IPS-15b (cell line): ENCODE results near the gene NDUFS6.
"Not testable (repeated sequence)": the region's sequence is repeated elsewhere in the genome, so short reads cannot be mapped to it uniquely, and the experiment has no call there.

Experiments
- H3K27me3 ChIP-seq: one replicate; pipeline ENCODE4 v1.6.1; 2013; ENCODE audit warnings: low read length; ENCODE audit not compliant: control insufficient read depth, insufficient read depth
- H3K36me3 ChIP-seq: one replicate; pipeline ENCODE4 v1.6.1; 2013; ENCODE audit warnings: low read length; ENCODE audit not compliant: control insufficient read depth, insufficient read depth
- H3K4me1 ChIP-seq: one replicate; pipeline ENCODE4 v1.6.1; 2013; ENCODE audit warnings: mild to moderate bottlenecking, low read length; ENCODE audit not compliant: control insufficient read depth, insufficient read depth
- H3K4me3 ChIP-seq: one replicate; pipeline ENCODE4 v1.5.1; 2013; ENCODE audit warnings: low read depth, low read length
- H3K9ac ChIP-seq: one replicate; pipeline ENCODE4 v1.6.1; 2013; ENCODE audit warnings: low read depth, mild to moderate bottlenecking, low read length
- H3K9me3 ChIP-seq: one replicate; pipeline ENCODE4 v1.6.1; 2013; ENCODE audit warnings: mild to moderate bottlenecking, low read length; ENCODE audit not compliant: control insufficient read depth, insufficient read depth

Gene NDUFS6

GRCh38 chr5:1795931-1796330, 5.3 kb upstream of the NDUFS6 start:
- peaks cover 18% of the 10 kb centered on the region for H3K36me3 ChIP-seq

GRCh38 chr5:1796371-1797102, 4.7 kb upstream of the NDUFS6 start:
- H3K36me3 ChIP-seq, result peaks cover 18% of the 10 kb centered on the region
- H3K27me3 ChIP-seq, result no peaks in the 10 kb centered on the region
- peaks cover 3% of the 10 kb centered on the region for H3K4me1 ChIP-seq
- H3K9me3 ChIP-seq, result no peaks in the 10 kb centered on the region
- H3K4me3 ChIP-seq, result no peak overlapping the region
- H3K9ac ChIP-seq, result no peak overlapping the region

More at GRCh38 chr5:1795931-1796330, 5.3 kb upstream of the NDUFS6 start:
- H3K4me3 ChIP-seq, result no peak overlapping the region
- H3K27me3 ChIP-seq, result no peaks in the 10 kb centered on the region
- H3K4me1 ChIP-seq, result peaks cover 3% of the 10 kb centered on the region
- H3K9me3 ChIP-seq, result no peaks in the 10 kb centered on the region
- no peak overlapping the region for H3K9ac ChIP-seq

GRCh38 chr5:1797103-1797800, 4.0 kb upstream of the NDUFS6 start:
- Histone ChIP-seq H3K4me1 (peaks cover 3% of the 10 kb centered on the region), H3K36me3 (peaks cover 18% of the 10 kb centered on the region), H3K9me3 (no peaks in the 10 kb centered on the region), H3K27me3 (no peaks in the 10 kb centered on the region), H3K9ac (no peak overlapping the region), H3K4me3 (no peak overlapping the region)

GRCh38 chr5:1797855-1798254, 3.4 kb upstream of the NDUFS6 start:
- Histone ChIP-seq H3K27me3 (no peaks in the 10 kb centered on the region), H3K9me3 (no peaks in the 10 kb centered on the region), H3K36me3 (peaks cover 20% of the 10 kb centered on the region), H3K4me3 (no peak overlapping the region), H3K9ac (no peak overlapping the region), H3K4me1 (peaks cover 3% of the 10 kb centered on the region)

GRCh38 chr5:1798589-1798988, 2.6 kb upstream of the NDUFS6 start:
- not testable (repeated sequence) for H3K9me3 ChIP-seq, H3K4me1 ChIP-seq
- H3K36me3 ChIP-seq, result peaks cover 27% of the 10 kb centered on the region

GRCh38 chr5:1799110-1799601, 2.1 kb upstream of the NDUFS6 start:
- peaks cover 33% of the 10 kb centered on the region for H3K36me3 ChIP-seq
- peaks cover 3% of the 10 kb centered on the region for H3K4me1 ChIP-seq
- H3K9ac ChIP-seq, result peak overlapping the region; percentile 27

More at GRCh38 chr5:1798589-1798988, 2.6 kb upstream of the NDUFS6 start:
- Histone ChIP-seq H3K9ac (peak overlapping the region; percentile 27), H3K4me3 (peak overlapping the region; percentile 91)
- not testable (repeated sequence) for H3K27me3 ChIP-seq

GRCh38 chr5:1799602-1800471, 1.4 kb upstream of the NDUFS6 start, which contains the start of gene MRPL36:
TSS of gene MRPL36 (minus strand) at chr5:1799837. CDS start at chr5:1798935, 902 bp downstream.
- H3K27me3 ChIP-seq, result no peaks in the 10 kb centered on the region
- peaks cover 3% of the 10 kb centered on the region for H3K4me1 ChIP-seq
- peak within 1 kb of the TSS; percentile 70 for H3K9ac ChIP-seq
- peak within 1 kb of the TSS; percentile 91 for H3K4me3 ChIP-seq
- no peaks in the 10 kb centered on the region for H3K9me3 ChIP-seq
- H3K36me3 ChIP-seq, result peaks cover 39% of the 10 kb centered on the region

More at GRCh38 chr5:1799110-1799601, 2.1 kb upstream of the NDUFS6 start:
- Histone ChIP-seq H3K9me3 (no peaks in the 10 kb centered on the region), H3K27me3 (no peaks in the 10 kb centered on the region), H3K4me3 (peak overlapping the region; percentile 91)

GRCh38 chr5:1800472-1801221, 560 bp upstream of the NDUFS6 start:
- H3K27me3 ChIP-seq, result no peaks in the 10 kb centered on the region
- H3K9me3 ChIP-seq, result no peaks in the 10 kb centered on the region
- H3K9ac ChIP-seq, result peak overlapping the region; percentile 70
- peaks cover 45% of the 10 kb centered on the region for H3K36me3 ChIP-seq
- H3K4me1 ChIP-seq, result peaks cover 3% of the 10 kb centered on the region
- peak overlapping the region; percentile 91 for H3K4me3 ChIP-seq

GRCh38 chr5:1801967-1802295, 724 bp downstream of the NDUFS6 start:
- H3K27me3 ChIP-seq, result no peaks in the 10 kb centered on the region
- peak overlapping the region; percentile 91 for H3K4me3 ChIP-seq
- H3K9ac ChIP-seq, result peak overlapping the region; percentile 81
- peaks cover 51% of the 10 kb centered on the region for H3K36me3 ChIP-seq
- H3K4me1 ChIP-seq, result peaks cover 3% of the 10 kb centered on the region
- H3K9me3 ChIP-seq, result no peaks in the 10 kb centered on the region

- no peaks in the 10 kb centered on the region for H3K4me1 ChIP-seq
- no peak overlapping the region for H3K9ac ChIP-seq
- H3K36me3 ChIP-seq, result peaks cover 46% of the 10 kb centered on the region
- no peak overlapping the region for H3K4me3 ChIP-seq
- no peaks in the 10 kb centered on the region for H3K9me3 ChIP-seq
- no peaks in the 10 kb centered on the region for H3K27me3 ChIP-seq
These were observed 2.0 kb downstream of the NDUFS6 start for GRCh38 chr5:1803192-1803591.
